Fibroblast of upper back skin (primary cell): ENCODE results near the gene TMOD1.

Experiments
- DNase-seq: peaks from one replicate; pipeline ENCODE4 v3.0.0-alpha.2; 2013

TMOD1 gene

DNA sequence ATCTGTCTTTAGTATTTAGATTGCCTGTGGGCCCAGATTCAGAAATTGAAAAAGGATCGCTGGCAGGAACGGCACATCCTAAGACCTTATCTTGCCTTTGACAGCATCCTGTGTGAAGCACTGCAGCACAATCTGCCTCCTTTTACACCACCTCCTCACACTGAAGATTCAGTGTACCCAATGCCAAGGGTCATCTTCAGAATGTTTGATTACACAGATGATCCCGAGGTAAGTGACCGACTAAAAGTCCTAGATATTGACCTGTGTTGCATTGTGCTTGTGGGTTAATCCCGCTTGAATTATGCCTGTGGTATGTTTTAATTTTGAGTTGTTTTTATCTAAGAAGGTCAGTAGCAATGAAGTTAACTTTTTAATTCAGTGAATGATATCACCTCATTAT is 146.5 kb downstream of the TMOD1 start:
- no peak for DNase-seq
